Gastrocnemius medialis (tissue), 4 donors: Measurements from ENCODE around the gene PIK3CD. TPM values are rescaled to one million over a fixed set of nuclear protein-coding genes. Genes with fewer than 3 reads are reported as not detected.

Experiments used
- ATAC-seq, 2 donors: fragments of 150-250 bp; one replicate each; pipeline ENCODE4 v1.9.1; 2016
- DNase-seq, 2 donors: peaks; one replicate each; pipeline ENCODE4 v3.0.0-alpha.2; 2019
- H3K27ac ChIP-seq, 4 donors: fragments of 200-600 bp; sonication (generic); 1 replicate in 1 of 4; 2 replicates in 3 of 4; pipeline ENCODE4 v1.5.1; 2016 to 2018; ENCODE audit warnings: mild to moderate bottlenecking in 2 of 4, moderate library complexity in 1 of 4
- H3K27me3 ChIP-seq, 3 donors: fragments of 200-600 bp; sonication (generic) in 2 of 3; 1 replicate in 1 of 3; 2 replicates in 2 of 3; pipeline versions ENCODE4 v1.5.1 to v1.6.0; 2016 to 2019; ENCODE audit warnings: mild to moderate bottlenecking in 1 of 3, moderate library complexity in 1 of 3
- H3K36me3 ChIP-seq, 2 donors: fragments of 200-600 bp; sonication (generic) in 1 of 2; one replicate each; pipeline ENCODE4 v1.5.1; 2017 to 2018
- H3K4me1 ChIP-seq, 2 donors: fragments of 200-600 bp; sonication (generic) in 1 of 2; one replicate each; pipeline ENCODE4 v1.5.1; 2016 to 2017; ENCODE audit warnings: mild to moderate bottlenecking in 2 of 2
- H3K4me3 ChIP-seq, 4 donors: fragments of 200-600 bp; sonication (generic) in 3 of 4; 1 replicate in 1 of 4; 2 replicates in 3 of 4; pipeline ENCODE4 v1.5.1; 2016 to 2019; ENCODE audit warnings: mild to moderate bottlenecking in 2 of 4
- H3K9me3 ChIP-seq, 3 donors: fragments of 200-600 bp; sonication (generic) in 2 of 3; 1 replicate in 1 of 3; 2 replicates in 2 of 3; pipeline ENCODE4 v1.5.1; 2016 to 2019
- CTCF ChIP-seq, 5 experiments: fragments of 450-650 bp in 3 of 5; fragments of 200-600 bp in 2 of 5; sonication (generic) in 2 of 5; IDR thresholded peaks in 4 of 5; conservative IDR thresholded peaks in 1 of 5; 1 replicate in 4 of 5; 2 replicates in 1 of 5; pipeline ENCODE4 v1.5.1; 2016 to 2019; ENCODE audit warnings: antibody characterized with exemption in 5 of 5, mild to moderate bottlenecking in 3 of 5, moderate library complexity in 3 of 5
- POLR2A ChIP-seq, 2 donors: fragments of 450-650 bp; IDR thresholded peaks; one replicate each; pipeline ENCODE4 v1.6.1; 2017; ENCODE audit warnings: antibody characterized with exemption in 2 of 2, mild to moderate bottlenecking in 2 of 2, moderate library complexity in 2 of 2
- in situ Hi-C, 4 donors: fragments of 200-750 bp; cut with MboI; loops; one replicate each; pipeline versions ENCODE4 v1.15.0 to v1.8.0; 2017; ENCODE audit warnings: low sequenced_read_pairs in 4 of 4
- intact Hi-C: fragments of 100-400 bp; cut with DNase I; formaldehyde crosslinking; loops from one replicate; pipeline ENCODE4 v1.15.1; 2023; ENCODE audit warnings: low total_unique reads
- total RNA-seq, 4 donors: library from RNA; depleted of rRNA; stranded (reverse); fragments of >200 nt; gene quantifications; one replicate each; pipeline versions ENCODE4 v1.1.0 to v1.2.3, GENCODE V29; 2016

The PIK3CD gene
- total RNA-seq, result 1 to 10 TPM in 2 of 4 donors, under 1 TPM in 2; 0.66 to 2.3 (median 1.3) TPM

GRCh38 chr1:9651565-9652378, at the start of gene PIK3CD:
TSS of gene PIK3CD (plus strand) at chr1:9651731. CDS start at chr1:9710456, 58,725 bp downstream.
- ATAC-seq, result peak in 1 of 2 donors; percentile 18
- Histone ChIP-seq H3K4me3 (peak within 1 kb of the TSS; percentile 36 to 58 (median 49)), H3K27me3 (peaks cover 42 to 47% (median 43%) of the 10 kb centered on the region in 3 donors), H3K36me3 (no peaks in the 10 kb centered on the region), H3K9me3 (no peaks in the 10 kb centered on the region), H3K4me1 (peaks cover 4 to 8% of the 10 kb centered on the region in 2 donors), H3K27ac (no peak within 1 kb of the TSS)
- intact Hi-C loops, result no loop called here
- in situ Hi-C loops, result no loop called here
- no peak for DNase-seq
- TF ChIP-seq POLR2A (IDR thresholded peaks at IDR 0.05), result no peak
- TF ChIP-seq CTCF (IDR thresholded peaks at IDR 0.05 in 4 of 5, conservative IDR thresholded peaks at IDR 0.05 in 1 of 5), result no peak

- no peaks in the 10 kb centered on the region for H3K9me3 ChIP-seq
- H3K36me3 ChIP-seq, result peaks cover 0 to 66% of the 10 kb centered on the region in 2 donors
- in situ Hi-C loops, result no loop called here
- no peak overlapping the region for H3K4me3 ChIP-seq
- no peak overlapping the region for H3K27ac ChIP-seq
- H3K27me3 ChIP-seq, result no peaks in the 10 kb centered on the region
- no peak for TF ChIP-seq POLR2A (IDR thresholded peaks at IDR 0.05)
- TF ChIP-seq CTCF (IDR thresholded peaks at IDR 0.05 in 4 of 5, conservative IDR thresholded peaks at IDR 0.05 in 1 of 5), result no peak
- intact Hi-C loops, result no loop called here
- ATAC-seq, result no peak
- peaks cover 0 to 5% of the 10 kb centered on the region in 2 donors for H3K4me1 ChIP-seq
- DNase-seq, result no peak
Observed at GRCh38 chr1:9601942-9602793, 49.4 kb upstream of the PIK3CD start.

GRCh38 chr1:9602794-9603167, 48.8 kb upstream of the PIK3CD start:
- intact Hi-C loops, result no loop called here
- ATAC-seq, result no peak
- TF ChIP-seq CTCF (IDR thresholded peaks at IDR 0.05 in 4 of 5, conservative IDR thresholded peaks at IDR 0.05 in 1 of 5) (no peak), POLR2A (IDR thresholded peaks at IDR 0.05) (no peak)
- in situ Hi-C loops, result no loop called here
- Histone ChIP-seq H3K4me1 (peaks cover 0 to 5% of the 10 kb centered on the region in 2 donors), H3K27ac (no peak overlapping the region), H3K4me3 (no peak overlapping the region), H3K27me3 (no peaks in the 10 kb centered on the region), H3K36me3 (peaks cover 0 to 62% of the 10 kb centered on the region in 2 donors), H3K9me3 (no peaks in the 10 kb centered on the region)
- no peak for DNase-seq

- H3K4me1 ChIP-seq, result peaks cover 0 to 5% of the 10 kb centered on the region in 2 donors
- H3K27ac ChIP-seq, result no peak overlapping the region
- no peak overlapping the region for H3K4me3 ChIP-seq
- no peaks in the 10 kb centered on the region for H3K9me3 ChIP-seq
- no peaks in the 10 kb centered on the region for H3K27me3 ChIP-seq
- in situ Hi-C loops, result no loop called here
- no peak for DNase-seq
- TF ChIP-seq CTCF (IDR thresholded peaks at IDR 0.05 in 4 of 5, conservative IDR thresholded peaks at IDR 0.05 in 1 of 5), result no peak
- no peak for TF ChIP-seq POLR2A (IDR thresholded peaks at IDR 0.05)
- ATAC-seq, result no peak
- intact Hi-C loops, result no loop called here
- H3K36me3 ChIP-seq, result peaks cover 0 to 56% of the 10 kb centered on the region in 2 donors
Observed at GRCh38 chr1:9603307-9603706, 48.2 kb upstream of the PIK3CD start.
